Ovary (tissue), 3 donors: ENCODE data around the gene TM4SF4.

ENCODE experiments used
- EP300 ChIP-seq: sonication (generic); formaldehyde crosslinking; IDR thresholded peaks from one replicate; pipeline ENCODE4 v1.6.1; 2017; ENCODE audit warnings: antibody characterized with exemption
- TF ChIP-seq, protein P1 (sequence below), 3 donors: fragments of 450-650 bp in 2 of 3; fragments of 200-600 bp in 1 of 3; IDR thresholded peaks; one replicate each; pipeline versions ENCODE4 v1.5.1 to v1.8.0; 2016 to 2022; ENCODE audit warnings: antibody characterized with exemption in 3 of 3, mild to moderate bottlenecking in 1 of 3
- donor health status: DM: no; HTN: no; CAD: no.

DNA sequence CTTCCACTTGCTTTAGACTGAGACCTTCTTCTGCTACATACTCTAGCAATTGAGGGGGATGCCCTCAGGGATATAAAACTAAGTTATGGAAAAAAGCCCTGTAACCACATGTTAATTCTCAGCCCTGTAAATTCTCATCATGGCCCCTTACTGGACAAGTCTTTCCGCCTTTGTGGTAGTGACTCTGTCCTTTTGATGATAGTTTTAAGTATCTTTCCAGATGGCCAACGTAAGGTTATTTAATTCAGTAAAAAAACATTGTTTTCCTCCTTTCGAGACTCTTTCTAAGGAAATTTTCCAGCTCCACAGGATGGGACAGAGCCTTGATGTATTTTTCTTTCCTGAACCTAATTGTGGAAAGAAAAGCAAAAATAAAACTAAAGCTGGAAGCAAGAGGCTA lies 25.3 kb upstream of the TM4SF4 start:
- TF ChIP-seq EP300 = no peak
- TF ChIP-seq, protein P1, sequence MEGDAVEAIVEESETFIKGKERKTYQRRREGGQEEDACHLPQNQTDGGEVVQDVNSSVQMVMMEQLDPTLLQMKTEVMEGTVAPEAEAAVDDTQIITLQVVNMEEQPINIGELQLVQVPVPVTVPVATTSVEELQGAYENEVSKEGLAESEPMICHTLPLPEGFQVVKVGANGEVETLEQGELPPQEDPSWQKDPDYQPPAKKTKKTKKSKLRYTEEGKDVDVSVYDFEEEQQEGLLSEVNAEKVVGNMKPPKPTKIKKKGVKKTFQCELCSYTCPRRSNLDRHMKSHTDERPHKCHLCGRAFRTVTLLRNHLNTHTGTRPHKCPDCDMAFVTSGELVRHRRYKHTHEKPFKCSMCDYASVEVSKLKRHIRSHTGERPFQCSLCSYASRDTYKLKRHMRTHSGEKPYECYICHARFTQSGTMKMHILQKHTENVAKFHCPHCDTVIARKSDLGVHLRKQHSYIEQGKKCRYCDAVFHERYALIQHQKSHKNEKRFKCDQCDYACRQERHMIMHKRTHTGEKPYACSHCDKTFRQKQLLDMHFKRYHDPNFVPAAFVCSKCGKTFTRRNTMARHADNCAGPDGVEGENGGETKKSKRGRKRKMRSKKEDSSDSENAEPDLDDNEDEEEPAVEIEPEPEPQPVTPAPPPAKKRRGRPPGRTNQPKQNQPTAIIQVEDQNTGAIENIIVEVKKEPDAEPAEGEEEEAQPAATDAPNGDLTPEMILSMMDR (IDR thresholded peaks at IDR 0.05) = no peak
